HepG2 (cell line): ENCODE data around the gene CEBPB. TPM values are rescaled to one million over a fixed set of nuclear protein-coding genes. Genes with fewer than 3 reads are reported as not detected.

Source experiments
- AKNA ChIP-seq: sonication (generic); formaldehyde crosslinking; IDR thresholded peaks from 2 replicates; pipeline ENCODE4 v1.4.0; 2020; ENCODE audit warnings: missing genetic modification reagents, borderline replicate concordance
- FOXK2 ChIP-seq: fragments of 450-650 bp; IDR thresholded peaks from 2 replicates; pipeline ENCODE4 v1.6.1; 2016
- MIER2 ChIP-seq: IDR thresholded peaks from 2 replicates; pipeline ENCODE4 v1.6.1; 2016; ENCODE audit warnings: missing biosample characterization, missing genetic modification reagents
- MTA1 ChIP-seq: sonication (generic); formaldehyde crosslinking; IDR thresholded peaks from 2 replicates; pipeline ENCODE4 v1.4.0; 2020; ENCODE audit warnings: missing genetic modification reagents, mild to moderate bottlenecking, borderline replicate concordance
- SMARCE1 ChIP-seq: fragments of 450-650 bp; IDR thresholded peaks from 2 replicates; pipeline ENCODE4 v1.6.1; 2017; ENCODE audit warnings: borderline replicate concordance
- SOX6 ChIP-seq, 2 experiments: fragments of 450-650 bp in 1 of 2; sonication (generic) in 1 of 2; formaldehyde crosslinking in 1 of 2; IDR thresholded peaks; 2 replicates each; pipeline versions ENCODE4 v1.4.0 to v1.6.1; 2017 to 2020; ENCODE audit warnings: antibody characterized with exemption in 1 of 2, mild to moderate bottlenecking in 1 of 2, missing genetic modification reagents in 1 of 2
- SRSF1 ChIP-seq: fragments of 200-400 bp; formaldehyde crosslinking; optimal IDR thresholded peaks from 2 replicates; pipeline ENCODE3; 2017; ENCODE audit warnings: mild to moderate bottlenecking, low read depth, low read length, moderate library complexity
- SRY ChIP-seq: sonication (generic); formaldehyde crosslinking; IDR thresholded peaks from 2 replicates; pipeline ENCODE4 v1.8.0; 2022; ENCODE audit warnings: mild to moderate bottlenecking, missing genetic modification reagents
- TFAP4 ChIP-seq: sonication (generic); IDR thresholded peaks from 2 replicates; pipeline ENCODE4 v1.6.1; 2016; ENCODE audit warnings: low read depth, borderline replicate concordance
- THYN1 ChIP-seq: sonication (generic); formaldehyde crosslinking; IDR thresholded peaks from 2 replicates; pipeline ENCODE4 v1.8.1; 2023; ENCODE audit warnings: low read depth, mild to moderate bottlenecking, moderate library complexity, missing genetic modification reagents, borderline replicate concordance
- ZNF17 ChIP-seq: sonication (generic); formaldehyde crosslinking; IDR thresholded peaks from 2 replicates; pipeline ENCODE4 v1.5.0; 2020; ENCODE audit warnings: mild to moderate bottlenecking, missing genetic modification reagents
- ZNF18 ChIP-seq: sonication (generic); formaldehyde crosslinking; IDR thresholded peaks from 2 replicates; pipeline ENCODE4 v1.8.0; 2022; ENCODE audit warnings: mild to moderate bottlenecking, missing genetic modification reagents; ENCODE audit not compliant: insufficient replicate concordance
- ZNF451 ChIP-seq: sonication (generic); formaldehyde crosslinking; IDR thresholded peaks from 2 replicates; pipeline ENCODE4 v1.5.0; 2020; ENCODE audit warnings: mild to moderate bottlenecking, missing genetic modification reagents
- ZNF614 ChIP-seq: IDR thresholded peaks from 2 replicates; pipeline ENCODE4 v1.6.1; 2018; ENCODE audit warnings: missing biosample characterization, missing genetic modification reagents, inconsistent platforms, borderline replicate concordance
- ZNF83 ChIP-seq: sonication (generic); formaldehyde crosslinking; IDR thresholded peaks from 2 replicates; pipeline ENCODE4 v1.4.0; 2020; ENCODE audit warnings: missing genetic modification reagents, mild to moderate bottlenecking, borderline replicate concordance
- polyA plus RNA-seq, 8 experiments: library from polyadenylated mRNA; depleted of rRNA in 3 of 8; stranded (reverse) in 7 of 8; unstranded in 1 of 8; fragments of >200 nt; fragmentation: Illumina TruSeq in 4 of 8; extraction: Trizol in 4 of 8; gene quantifications; 2 replicates each; pipeline versions ENCODE4 v1.2.1 to v1.2.3, GENCODE V29; 2011 to 2016; ENCODE audit warnings: low read depth in 4 of 8, missing spikeins in 1 of 8, mixed read lengths in 1 of 8; ENCODE audit not compliant: insufficient read depth in 1 of 8
- total RNA-seq, 5 experiments: library from RNA; depleted of rRNA; stranded (reverse); fragments of >200 nt; fragmentation: Illumina TruSeq; extraction: Trizol; gene quantifications; 2 replicates each; pipeline ENCODE4 v1.2.3, GENCODE V29; 2016; ENCODE audit warnings: low read depth in 1 of 5
- TF ChIP-seq, protein P1 (sequence below): sonication (generic); formaldehyde crosslinking; IDR thresholded peaks from 2 replicates; pipeline ENCODE4 v1.4.0; 2020; ENCODE audit warnings: missing genetic modification reagents, borderline replicate concordance

The CEBPB gene
- total and polyA plus RNA-seq, 2 of the 13 experiments (the other 11 are each of a cell fraction or from before 2014, with no cell fraction given) = 18.5 to 28.2 TPM

DNA sequence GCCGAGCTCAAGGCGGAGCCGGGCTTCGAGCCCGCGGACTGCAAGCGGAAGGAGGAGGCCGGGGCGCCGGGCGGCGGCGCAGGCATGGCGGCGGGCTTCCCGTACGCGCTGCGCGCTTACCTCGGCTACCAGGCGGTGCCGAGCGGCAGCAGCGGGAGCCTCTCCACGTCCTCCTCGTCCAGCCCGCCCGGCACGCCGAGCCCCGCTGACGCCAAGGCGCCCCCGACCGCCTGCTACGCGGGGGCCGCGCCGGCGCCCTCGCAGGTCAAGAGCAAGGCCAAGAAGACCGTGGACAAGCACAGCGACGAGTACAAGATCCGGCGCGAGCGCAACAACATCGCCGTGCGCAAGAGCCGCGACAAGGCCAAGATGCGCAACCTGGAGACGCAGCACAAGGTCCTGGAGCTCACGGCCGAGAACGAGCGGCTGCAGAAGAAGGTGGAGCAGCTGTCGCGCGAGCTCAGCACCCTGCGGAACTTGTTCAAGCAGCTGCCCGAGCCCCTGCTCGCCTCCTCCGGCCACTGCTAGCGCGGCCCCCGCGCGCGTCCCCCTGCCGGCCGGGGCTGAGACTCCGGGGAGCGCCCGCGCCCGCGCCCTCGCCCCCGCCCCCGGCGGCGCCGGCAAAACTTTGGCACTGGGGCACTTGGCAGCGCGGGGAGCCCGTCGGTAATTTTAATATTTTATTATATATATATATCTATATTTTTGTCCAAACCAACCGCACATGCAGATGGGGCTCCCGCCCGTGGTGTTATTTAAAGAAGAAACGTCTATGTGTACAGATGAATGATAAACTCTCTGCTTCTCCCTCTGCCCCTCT is 1.1 kb downstream of the CEBPB start (continued):
- TF ChIP-seq ZNF18 (CRISPR knock-in tag) = no peak
- TF ChIP-seq SMARCE1 = no peak
- TF ChIP-seq ZNF17 = no peak
- TF ChIP-seq, protein P1, sequence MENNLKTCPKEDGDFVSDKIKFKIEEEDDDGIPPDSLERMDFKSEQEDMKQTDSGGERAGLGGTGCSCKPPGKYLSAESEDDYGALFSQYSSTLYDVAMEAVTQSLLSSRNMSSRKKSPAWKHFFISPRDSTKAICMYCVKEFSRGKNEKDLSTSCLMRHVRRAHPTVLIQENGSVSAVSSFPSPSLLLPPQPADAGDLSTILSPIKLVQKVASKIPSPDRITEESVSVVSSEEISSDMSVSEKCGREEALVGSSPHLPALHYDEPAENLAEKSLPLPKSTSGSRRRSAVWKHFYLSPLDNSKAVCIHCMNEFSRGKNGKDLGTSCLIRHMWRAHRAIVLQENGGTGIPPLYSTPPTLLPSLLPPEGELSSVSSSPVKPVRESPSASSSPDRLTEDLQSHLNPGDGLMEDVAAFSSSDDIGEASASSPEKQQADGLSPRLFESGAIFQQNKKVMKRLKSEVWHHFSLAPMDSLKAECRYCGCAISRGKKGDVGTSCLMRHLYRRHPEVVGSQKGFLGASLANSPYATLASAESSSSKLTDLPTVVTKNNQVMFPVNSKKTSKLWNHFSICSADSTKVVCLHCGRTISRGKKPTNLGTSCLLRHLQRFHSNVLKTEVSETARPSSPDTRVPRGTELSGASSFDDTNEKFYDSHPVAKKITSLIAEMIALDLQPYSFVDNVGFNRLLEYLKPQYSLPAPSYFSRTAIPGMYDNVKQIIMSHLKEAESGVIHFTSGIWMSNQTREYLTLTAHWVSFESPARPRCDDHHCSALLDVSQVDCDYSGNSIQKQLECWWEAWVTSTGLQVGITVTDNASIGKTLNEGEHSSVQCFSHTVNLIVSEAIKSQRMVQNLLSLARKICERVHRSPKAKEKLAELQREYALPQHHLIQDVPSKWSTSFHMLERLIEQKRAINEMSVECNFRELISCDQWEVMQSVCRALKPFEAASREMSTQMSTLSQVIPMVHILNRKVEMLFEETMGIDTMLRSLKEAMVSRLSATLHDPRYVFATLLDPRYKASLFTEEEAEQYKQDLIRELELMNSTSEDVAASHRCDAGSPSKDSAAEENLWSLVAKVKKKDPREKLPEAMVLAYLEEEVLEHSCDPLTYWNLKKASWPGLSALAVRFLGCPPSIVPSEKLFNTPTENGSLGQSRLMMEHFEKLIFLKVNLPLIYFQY = no peak
- TF ChIP-seq TFAP4 = no peak
- no peak for TF ChIP-seq AKNA (CRISPR knock-in tag)
- no peak for TF ChIP-seq THYN1 (CRISPR knock-in tag)
- TF ChIP-seq SOX6 (IDR thresholded peaks at IDR 0.05) = no peak
- TF ChIP-seq SOX6 (CRISPR knock-in tag; IDR thresholded peaks at IDR 0.05) = no peak
- 0 out of 2 replicates have a peak, but pooled peaks have one; percentile 48 for TF ChIP-seq ZNF614 (CRISPR knock-in tag)
- peak; percentile 93 for TF ChIP-seq ZNF451 (CRISPR knock-in tag)
- TF ChIP-seq MTA1 (CRISPR knock-in tag) = peak; percentile 40; the same call in 1 of the 2 replicates
- no peak for TF ChIP-seq MIER2
- peak; percentile 96 for TF ChIP-seq SRY (CRISPR knock-in tag)
- TF ChIP-seq ZNF83 (CRISPR knock-in tag) = no peak; the same call in 1 of the 2 replicates
- TF ChIP-seq FOXK2 = no peak
- TF ChIP-seq SRSF1 = peak; percentile 45
